ENCODE data around the gene PCDHGC3. TPM values are rescaled to one million over a fixed set of nuclear protein-coding genes. Genes with fewer than 3 reads are reported as not detected.
A peak's percentile ranks its signal among the peaks of the same experiment; 100 is the strongest.

The PCDHGC3 gene
- total RNA-seq, 1 donor from 2014 or later: 23.6 TPM

- no peak for DNase-seq (ENCODE audit: low read depth)
Measured at GRCh38 chr5:141508440-141508797, 32.7 kb downstream of the PCDHGC3 start.

GRCh38 chr5:141508798-141509611 is 33.2 kb downstream of the PCDHGC3 start:
- DNase-seq (ENCODE audit: low read depth): peak; percentile 92

GRCh38 chr5:141510160-141510559 is 34.4 kb downstream of the PCDHGC3 start:
- no peak for DNase-seq (ENCODE audit: low read depth)

GRCh38 chr5:141510850-141511601 is 35.3 kb downstream of the PCDHGC3 start:
- no peak for DNase-seq (ENCODE audit: low read depth)

- DNase-seq (ENCODE audit: low read depth): no peak
Measured at GRCh38 chr5:141511771-141512325, 36.1 kb downstream of the PCDHGC3 start.

- DNase-seq (ENCODE audit: low read depth): peak; percentile 56
Measured at GRCh38 chr5:141512390-141512910, 36.7 kb downstream of the PCDHGC3 start.

GRCh38 chr5:141512911-141513626 is 37.3 kb downstream of the PCDHGC3 start:
- DNase-seq (ENCODE audit: low read depth): no peak

- DNase-seq (ENCODE audit: low read depth): peak; percentile 95
Measured at GRCh38 chr5:141513627-141514329, 38.0 kb downstream of the PCDHGC3 start.

- DNase-seq (ENCODE audit: low read depth): peak; percentile 64
Measured at GRCh38 chr5:141514330-141515133, 38.8 kb downstream of the PCDHGC3 start.

GRCh38 chr5:141515141-141515540 is 39.4 kb downstream of the PCDHGC3 start:
- no peak for DNase-seq (ENCODE audit: low read depth)

GRCh38 chr5:141515946-141516671 is 40.3 kb downstream of the PCDHGC3 start:
- no peak for DNase-seq (ENCODE audit: low read depth)

- DNase-seq (ENCODE audit: low read depth): no peak
Measured at GRCh38 chr5:141516672-141517025, 40.9 kb downstream of the PCDHGC3 start.

GRCh38 chr5:141517312-141517711 is 41.5 kb downstream of the PCDHGC3 start:
- no peak for DNase-seq (ENCODE audit: low read depth)

GRCh38 chr5:141517880-141518617 is 42.3 kb downstream of the PCDHGC3 start:
- no peak for DNase-seq (ENCODE audit: low read depth)

- DNase-seq (ENCODE audit: low read depth): no peak
Measured at GRCh38 chr5:141518618-141519015, 42.9 kb downstream of the PCDHGC3 start.

- DNase-seq (ENCODE audit: low read depth): no peak
Measured at GRCh38 chr5:141519605-141520565, 44.1 kb downstream of the PCDHGC3 start.

GRCh38 chr5:141521244-141521781 is 45.5 kb downstream of the PCDHGC3 start:
- DNase-seq (ENCODE audit: low read depth): peak; percentile 100

- no peak for DNase-seq (ENCODE audit: low read depth)
Measured at GRCh38 chr5:141522301-141522700, 46.5 kb downstream of the PCDHGC3 start.

Measured in renal cortical epithelial cell (primary cell).